DMS153 (cell line): Measurements from ENCODE around the gene S100A5.
"Not testable (repeated sequence)": the region's sequence is repeated elsewhere in the genome, so short reads cannot be mapped to it uniquely, and the experiment has no call there.

Source experiments
- DNase-seq: peaks from one replicate; lab custom pipeline; 2025; lab: John Stamatoyannopoulos, UW

The S100A5 gene

DNA sequence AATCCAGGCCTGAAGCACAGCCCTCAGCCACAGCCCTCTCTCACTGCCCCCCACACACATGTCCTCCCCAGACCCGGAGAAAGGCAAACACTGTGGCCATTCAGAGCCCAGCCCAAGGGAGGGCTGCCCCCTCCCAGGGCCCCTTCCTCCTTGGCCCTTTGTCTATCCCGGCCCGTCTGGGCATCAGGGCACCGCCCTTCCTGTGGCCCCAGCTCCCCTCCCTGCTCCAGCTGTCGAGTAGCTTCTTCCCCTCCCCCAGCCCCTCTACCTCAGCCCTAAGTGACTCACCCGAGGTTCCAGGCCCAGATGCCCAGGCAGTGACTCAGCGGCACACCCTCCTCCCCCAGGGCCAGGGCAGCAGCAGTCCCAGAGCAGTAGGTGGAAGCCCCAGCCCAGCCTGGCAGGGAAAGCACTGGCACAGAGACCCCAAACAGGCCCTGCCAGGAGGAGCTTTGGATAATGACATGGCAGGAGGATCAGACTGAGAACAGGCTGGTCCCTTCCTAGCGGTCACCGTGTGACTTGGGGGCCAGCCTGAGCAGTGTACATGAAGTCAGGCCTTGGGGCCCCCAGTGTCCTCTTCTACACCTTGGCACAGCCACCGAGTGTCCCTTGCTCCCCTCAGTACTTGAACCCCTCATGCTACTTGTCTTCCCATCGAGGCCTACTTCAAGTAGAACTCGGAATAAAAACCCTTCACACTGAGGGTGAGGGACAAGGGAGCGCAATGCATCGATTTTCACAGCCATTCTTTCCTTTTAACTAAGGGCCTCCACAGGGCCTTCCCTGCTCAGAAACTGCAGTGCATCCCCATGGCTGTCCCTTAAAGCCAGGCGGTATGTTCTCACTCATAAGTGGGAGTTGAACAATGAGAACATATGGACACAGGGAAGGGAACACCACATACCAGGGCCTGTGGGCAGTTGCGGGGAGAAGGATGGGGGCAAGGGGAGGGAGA is 26.0 kb upstream of the S100A5 start:
- peak; percentile 96 for DNase-seq

DNA sequence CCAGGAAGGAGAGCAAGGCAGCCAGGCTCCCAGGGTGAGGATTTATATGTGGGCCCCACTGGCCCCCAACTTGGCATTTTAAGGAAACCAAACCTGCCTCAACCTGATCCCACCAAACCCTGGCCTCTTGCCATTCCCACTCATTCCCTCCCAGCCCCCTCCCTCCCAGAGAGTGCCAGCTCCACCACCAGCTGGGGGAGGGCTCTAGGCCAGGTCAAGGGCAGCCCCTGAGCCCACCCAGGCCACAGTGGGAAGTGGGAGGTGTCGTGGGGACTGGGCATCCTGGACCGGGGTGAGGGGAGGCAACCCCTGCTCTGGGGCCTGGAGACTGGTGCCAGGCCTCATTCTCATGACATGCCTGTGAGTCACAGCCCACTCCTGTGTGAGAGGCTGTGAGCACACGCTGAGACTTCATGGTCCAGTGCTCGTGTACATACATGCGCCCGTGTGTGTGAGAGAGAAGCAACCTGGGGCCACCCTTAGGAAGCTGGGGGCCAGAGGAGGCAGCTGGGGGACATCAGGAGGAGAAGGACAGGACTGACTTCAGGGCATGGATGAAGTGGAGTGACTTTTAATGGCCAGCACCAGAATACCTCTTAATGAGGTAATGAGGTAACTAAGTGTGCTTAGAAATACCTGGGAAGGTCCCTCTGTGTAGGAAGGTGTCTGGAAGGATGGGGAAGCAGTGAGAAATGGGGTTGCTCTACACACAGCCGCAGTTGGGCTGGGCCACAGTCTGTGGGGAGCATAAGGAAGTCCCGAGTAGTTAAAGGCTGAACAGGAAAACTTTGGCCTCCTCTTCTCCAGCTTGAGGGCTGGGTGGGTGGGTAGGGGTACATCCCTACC is 25.0 kb upstream of the S100A5 start, which contains the start of gene S100A2:
S100A2 (minus strand) TSS at position 316 of the 846 bp plus-strand sequence. CDS start 1,967 bp downstream, outside the sequence.
- DNase-seq, result peak; percentile 63

DNA sequence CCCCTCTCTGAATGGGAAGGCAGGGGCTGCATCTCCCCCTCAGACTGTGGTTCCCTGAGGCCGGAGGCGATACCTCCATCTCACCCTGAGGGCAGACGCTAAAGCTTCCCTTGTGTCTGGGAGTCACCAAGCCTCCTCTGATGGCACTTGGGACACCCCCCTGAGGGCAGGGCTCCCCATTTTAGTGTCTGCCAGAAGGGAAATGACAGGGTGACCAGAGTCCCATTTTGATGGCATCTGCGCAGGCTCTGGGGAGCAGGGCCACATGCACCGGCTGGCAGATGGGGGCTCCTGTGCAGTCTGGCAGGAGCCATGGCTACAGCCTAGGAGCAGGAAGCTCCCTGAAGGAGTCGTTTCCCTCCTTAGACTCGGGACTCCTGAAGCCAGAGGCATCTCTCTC is 23.3 kb upstream of the S100A5 start:
- no peak for DNase-seq

DNA sequence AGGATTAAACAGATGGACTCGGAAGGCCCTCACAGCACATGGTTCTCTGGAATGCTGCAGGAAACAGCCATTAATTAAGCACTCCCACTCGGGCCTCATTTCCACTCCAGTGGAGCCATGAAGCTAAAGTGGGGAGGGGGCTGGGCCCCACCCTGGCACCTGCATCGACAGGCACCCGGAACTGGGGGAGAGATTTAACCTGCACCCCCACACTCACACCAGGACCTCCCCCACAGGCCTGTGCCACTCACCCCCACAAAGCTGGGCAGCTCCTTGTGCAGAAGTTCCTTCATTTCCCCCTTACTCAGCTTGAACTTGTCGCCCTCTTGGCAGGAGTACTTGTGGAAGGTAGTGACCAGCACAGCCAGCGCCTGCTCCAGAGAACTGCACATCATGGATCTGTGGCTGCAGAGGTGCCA is 22.8 kb upstream of the S100A5 start:
- no peak for DNase-seq

DNA sequence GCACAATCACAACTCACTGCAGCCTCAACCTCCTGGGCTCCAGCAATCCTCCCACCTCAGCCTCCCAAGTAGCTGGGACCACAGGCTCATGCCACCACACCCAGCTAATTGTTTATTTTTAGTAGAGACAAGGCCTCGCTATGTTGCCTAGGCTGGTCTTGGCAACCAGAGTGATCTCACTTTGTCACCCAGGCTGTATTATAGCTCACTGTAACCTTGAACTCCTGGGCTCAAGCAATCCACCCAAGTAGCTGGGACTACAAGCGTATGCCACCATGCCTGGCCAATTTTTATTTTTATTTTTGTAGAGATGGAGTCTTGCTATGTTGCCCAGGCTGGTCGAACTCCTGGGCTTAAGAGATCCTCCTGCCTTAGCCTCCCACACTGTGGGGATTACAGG is 21.3 kb upstream of the S100A5 start:
- not testable (repeated sequence) for DNase-seq

DNA sequence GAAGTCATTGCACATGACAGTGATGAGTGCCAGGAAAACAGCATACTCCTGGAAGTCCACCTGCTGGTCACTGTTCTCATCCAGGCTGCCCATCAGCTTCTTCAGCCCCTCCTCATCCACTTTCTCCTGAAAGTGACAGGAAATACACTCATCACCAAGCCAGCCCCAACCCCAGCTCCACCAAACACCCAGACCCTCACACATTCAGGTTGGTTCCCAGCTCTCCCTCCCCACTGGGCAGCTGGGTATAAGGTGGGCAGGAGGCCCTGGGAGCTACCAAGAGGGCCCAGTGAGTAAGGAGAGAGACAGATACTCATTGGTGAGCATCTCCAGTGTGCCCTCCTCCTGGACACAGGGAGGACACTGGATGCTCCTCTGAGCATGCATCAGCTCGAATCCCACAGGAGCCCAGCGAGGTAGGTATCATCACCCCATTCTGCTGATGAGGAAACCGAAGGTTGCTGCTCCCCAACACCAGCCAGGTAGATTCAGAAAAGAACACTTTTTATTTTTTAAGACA is 20.8 kb upstream of the S100A5 start:
- no peak for DNase-seq

DNA sequence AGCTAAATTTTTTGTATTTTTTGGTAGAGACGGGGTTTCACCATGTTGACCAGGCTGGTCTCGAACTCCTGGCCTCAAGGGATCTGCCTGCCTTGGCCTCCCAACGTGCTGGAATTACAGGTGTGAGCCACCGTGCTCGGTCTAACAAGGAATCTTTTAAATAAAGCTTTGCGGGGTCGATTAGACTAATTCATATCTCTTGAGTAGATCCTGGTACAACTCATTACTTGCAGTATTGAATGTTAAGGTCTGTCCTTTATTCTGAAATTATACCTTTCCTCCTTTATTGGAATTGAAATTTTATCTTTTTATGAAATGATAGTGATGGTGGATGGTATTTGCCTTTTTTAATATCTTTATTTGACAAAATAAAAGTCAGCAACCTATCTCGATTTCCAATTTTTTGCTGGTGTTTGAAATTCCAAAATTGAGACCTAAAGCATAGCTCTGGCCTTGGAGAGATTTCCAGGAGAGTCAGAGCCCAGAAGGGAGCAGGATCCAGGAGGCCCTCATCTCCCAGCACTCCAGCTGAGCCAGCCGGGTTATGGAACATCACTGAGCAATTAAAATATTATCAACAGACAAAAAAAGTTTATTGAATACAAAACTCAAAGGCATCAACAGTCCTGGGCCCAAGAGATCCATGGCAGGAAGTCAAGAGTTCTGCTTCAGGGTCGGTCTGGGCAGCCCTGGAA is 20.2 kb upstream of the S100A5 start:
- DNase-seq, result no peak

DNA sequence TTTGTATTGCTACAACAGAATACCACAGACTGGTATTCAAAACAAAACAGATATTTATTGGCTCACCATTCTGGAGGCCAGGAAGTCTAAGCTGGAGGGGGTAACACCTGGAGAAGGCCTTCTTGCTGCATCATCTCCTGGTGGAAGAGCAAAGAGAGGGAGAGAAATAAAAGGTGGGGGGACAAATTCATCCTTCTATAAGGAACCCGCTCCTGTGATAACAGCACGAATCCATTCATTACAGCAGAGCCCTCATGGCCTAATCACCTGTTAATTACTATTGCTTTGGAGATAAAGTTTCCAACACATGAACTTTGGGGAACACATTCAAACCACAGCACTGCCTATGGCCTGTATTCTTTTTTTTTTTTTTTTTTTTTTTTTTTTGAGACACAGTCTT is 19.5 kb upstream of the S100A5 start:
- DNase-seq, result no peak

DNA sequence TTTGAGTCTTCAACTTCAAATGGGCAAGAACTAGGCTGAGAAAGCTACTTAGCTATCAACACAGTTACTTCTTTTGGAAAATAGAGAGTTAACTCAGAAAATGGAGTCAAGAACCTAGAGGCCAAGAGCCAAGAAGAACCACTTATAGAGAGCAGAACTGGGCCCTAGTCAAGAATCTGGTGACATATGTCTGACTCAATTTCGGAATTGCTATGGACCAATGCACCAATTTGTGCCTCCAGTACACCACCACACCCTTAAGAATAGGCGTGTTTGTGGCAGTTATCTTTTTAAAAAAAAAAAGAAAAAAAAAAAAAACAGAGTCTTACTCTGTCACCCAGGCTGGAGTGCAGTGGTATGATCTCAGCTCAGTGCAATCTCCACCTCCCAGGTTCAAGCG is 17.1 kb upstream of the S100A5 start:
- no peak for DNase-seq

DNA sequence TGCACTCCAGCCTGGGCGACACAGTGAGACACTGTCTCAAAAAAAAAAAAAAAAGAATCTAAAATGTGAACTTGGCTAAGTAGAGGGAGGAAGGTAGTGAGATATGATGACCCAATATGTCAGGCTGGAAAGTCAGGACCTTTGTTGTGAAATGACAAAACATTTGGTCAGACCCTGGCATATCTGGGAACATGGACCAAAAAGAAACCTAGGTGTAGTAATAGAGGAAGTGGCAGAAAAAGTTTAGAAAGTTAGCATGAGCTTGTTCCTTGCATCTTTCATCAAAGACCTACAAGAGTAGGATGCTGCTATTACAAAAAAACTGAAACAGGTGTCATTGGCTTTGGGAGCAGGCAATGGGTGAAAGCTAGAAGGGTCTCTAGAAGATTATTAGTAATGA is 15.6 kb upstream of the S100A5 start:
- DNase-seq, result no peak

DNA sequence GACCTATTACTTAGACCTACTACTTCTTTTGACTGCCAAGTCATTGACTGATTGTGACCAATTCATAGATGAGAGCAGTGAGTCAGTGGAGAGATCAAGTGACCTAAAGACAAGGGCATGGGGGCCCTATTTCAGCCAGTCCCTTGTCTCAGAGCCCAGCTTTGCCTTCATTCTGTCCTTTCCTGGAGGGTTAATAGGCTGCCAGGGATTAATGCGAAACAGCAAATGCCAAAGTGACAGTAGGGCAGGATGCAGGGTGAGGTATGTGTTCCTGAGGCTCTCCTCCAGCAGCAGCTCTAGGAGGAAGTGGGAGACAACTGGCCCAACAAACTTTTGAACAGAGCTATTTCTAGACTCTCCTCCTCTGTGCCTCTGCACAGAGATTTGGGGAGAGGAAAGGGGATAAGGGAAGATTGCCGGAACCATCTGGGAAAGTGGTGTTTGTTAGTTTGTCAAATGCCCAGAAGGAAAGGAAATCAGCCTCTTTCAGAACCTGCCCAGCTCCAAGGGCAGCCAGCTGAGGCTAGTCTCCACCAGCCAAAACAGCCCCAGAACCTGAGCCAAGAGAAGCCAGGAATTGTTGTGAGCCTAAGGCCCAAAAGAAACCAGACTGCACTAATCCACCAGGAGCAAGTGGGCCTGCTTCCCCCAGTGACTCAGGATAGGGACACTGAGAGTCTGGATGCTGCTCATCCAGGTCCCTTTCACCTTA is 13.3 kb upstream of the S100A5 start:
- DNase-seq, result no peak

DNA sequence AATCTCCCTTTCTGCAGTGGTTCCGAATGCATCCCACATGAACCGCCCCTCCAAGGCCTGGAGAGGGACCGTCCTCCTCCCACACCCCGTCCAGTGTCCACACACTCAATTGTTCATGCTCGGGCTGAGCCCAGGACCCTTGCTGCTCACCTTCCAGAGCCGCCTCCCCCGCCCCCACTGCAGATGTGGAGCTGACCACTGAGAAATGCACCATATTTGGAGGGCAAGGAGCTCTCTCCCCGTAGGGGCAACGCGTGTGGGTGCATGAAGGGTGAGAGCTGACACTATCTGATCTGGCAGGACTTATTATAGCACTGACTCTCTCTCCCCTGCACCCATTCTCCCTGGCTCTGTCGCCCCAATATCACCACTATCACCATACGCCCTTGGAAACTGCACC is 12.4 kb upstream of the S100A5 start:
- DNase-seq, result no peak

DNA sequence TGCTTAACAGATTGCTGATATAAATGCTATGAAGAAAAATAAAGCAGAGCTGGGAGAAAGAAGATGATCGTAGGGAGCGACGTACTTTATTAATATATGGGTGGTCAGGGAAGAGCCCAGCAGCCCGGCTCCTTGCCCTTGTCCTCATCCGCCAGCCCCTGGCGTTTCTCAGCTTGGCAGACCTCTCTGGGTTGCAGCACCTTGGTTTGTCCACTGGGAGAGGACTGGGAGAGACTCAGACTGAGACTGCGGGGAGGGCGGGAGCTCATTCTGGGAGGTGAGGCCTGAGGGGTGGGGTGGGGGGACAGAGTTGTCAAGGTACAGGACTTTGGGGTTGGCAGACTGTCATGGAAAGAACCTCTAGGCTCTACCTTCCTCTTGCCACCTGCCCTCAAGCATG is 11.6 kb upstream of the S100A5 start:
- no peak for DNase-seq

DNA sequence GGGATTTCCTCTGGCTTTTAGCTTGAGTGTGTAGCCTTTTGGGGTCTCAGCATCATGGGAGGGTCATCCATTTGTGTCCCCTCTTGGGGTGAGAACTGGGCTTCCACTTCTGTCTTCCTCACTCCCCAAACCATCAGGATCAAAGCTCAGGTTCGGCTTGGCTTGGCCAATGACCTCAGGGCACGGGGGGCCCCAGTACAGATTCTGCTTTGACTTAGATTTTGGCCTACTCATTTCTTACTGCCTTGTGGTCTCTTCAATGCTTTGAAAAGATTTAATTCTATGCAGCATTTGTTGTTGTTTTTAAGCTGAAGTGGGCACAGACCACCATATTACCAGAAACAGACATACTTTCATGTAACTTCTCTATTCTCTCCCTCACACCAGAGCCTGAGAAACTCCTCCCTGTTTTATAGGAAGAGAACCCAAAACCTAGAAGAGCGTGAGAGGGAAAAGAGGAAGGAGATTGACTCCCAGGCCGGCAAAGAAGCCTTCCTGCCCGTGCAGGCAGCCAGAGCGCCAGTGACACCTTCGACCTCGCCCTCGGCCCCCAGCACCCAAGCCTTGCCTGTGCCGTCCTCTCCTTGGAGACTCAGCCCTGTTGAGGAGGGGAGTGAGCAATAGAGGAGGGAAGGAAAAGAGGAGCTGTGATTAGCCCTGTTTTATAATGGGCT is 10.2 kb upstream of the S100A5 start:
- no peak for DNase-seq

DNA sequence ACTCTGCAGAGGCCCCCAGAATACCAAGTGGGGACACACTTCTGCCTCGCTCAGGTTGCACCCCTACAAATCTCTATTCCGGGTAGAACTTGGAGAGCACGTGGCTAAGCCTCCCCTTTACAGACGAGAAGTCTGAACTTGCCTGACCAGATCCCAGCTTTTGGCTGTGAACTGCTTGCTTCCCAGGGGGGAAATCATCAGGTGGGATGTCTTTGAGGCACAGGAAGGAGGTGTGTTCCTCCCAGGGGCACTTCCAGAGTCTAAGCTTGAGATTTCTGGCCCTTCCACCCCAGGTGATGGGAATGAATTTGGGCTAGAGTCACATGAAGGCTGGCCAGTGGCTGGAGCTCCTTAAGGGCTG is 9.6 kb upstream of the S100A5 start:
- DNase-seq, result no peak

DNA sequence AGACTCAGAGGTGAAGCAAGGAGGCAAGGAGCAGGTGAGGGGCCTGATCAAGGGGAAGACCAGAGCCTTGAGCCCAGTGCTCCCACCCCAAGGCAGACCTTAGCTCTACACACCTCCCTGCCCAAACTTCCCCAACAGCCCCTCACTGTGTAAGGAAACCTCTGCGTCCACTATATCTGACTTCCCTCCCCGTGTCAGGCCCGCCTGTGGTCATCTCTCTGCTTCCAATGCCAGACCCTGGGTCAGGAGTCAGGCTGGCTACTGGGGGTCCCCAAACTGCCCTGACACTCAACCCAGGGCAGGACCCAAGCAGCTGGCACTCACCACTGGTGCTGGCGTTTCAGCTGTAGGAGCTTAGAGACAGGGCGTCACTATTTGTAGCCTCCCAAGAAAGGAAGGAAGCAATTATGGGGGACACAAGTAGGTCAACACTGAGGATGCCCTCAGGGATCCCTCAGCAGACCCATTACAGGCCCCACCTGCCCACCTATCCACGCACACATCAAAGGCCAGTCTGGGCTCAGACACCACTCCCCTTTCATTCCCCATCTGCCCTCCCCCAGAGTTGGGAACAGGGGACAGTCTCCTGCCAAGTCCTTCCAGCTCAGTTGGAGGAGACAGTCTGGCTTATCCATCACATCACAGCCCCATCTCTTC is 9.1 kb upstream of the S100A5 start:
- no peak for DNase-seq

DNA sequence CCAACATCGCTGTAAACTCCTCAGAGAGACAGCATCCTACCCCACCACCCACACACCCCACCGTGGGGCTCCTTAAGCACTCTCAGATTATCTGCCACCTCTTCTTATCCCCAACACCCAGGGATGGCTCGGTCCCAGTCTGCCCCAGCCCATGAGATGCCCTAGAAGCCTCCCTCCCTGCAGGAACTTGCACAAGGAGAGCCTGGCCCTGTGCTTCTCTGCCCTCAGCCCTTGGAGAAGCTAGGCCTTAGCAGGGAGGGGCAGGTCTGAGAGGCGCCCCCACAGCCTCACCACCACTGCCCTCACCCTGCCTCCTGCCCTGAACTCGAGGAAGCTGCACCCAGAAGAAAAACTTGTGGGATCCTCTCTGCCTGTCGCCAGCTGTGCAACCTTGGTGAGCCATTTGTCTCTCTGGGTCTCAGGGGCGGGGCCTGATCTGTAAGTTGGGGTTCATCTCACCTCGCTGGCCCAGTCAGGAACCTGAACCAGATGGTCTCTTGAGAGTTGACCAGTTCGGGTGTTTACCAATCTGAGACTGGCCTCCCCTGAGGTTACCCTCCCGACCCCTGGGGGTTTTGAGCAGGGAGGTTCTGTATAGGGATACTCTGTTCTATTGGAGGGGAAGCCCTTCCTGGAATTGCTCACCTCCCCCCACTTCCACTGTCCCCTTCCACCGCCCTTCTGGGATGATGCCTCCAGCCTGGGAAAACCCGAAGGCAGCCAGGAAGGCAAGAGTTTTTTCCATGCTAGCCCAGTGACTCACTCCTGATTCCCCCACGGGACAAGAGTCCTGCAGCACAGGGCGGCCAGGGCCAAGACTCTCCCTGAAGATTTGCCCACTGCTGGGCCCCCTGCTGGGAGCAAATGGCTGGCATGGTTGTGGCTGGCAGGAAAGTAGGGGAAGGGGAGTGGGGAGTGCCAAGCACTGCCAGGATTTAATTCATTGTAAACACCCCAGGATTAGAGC is 8.3 kb upstream of the S100A5 start, which contains the start of gene S100A3:
S100A3 (minus strand) TSS at position 537 of the 967 bp plus-strand sequence. CDS start 773 bp downstream, outside the sequence.
- no peak for DNase-seq

DNA sequence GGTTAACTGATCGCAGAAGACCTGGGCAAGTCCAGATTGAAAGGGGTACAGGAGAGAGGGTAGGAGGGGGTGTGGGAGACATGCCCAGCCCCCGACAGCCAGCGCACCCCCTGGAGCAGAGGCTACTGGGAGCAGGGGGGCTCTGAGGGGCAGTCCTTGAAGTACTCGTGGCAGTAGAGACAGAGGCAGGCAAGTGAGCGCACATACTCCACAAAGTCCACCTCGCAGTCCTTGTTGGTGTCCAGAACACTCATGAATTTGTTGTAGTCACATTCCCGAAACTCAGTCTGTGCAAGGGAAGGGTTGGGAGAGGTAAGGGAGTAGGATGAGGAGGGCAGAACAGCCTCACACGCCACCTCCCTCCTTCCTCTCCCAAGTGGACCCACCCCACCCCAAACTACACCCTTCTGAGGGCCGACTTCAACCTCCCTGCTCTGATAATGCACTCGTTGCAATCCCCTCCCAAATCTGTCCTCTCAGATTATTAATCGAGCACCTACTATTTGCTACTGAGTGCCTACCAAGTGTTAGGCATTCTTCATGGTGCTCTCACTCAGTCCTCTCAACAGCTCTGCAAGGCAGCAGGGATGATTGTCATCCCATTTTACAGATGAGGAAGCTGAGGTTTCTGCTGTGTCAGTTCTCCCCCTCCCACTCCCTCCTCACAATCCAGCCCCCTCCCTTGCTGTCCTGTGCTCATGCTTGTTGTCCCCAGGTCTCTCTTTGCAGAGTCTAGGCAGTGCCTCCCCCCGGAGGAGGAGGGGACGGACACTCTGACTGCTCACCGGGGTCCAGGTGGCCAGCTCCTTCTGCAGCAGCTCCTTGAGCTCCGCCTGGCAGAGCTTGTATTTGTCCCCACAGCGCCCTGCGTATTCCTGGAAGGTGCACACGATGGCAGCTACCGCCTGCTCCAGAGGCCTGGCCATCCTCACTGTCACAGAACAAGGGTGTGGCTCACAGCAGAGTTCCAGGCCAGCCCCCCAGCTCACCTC is 7.1 kb upstream of the S100A5 start:
- no peak for DNase-seq
